Gastrocnemius medialis (tissue), 4 donors: Measurements from ENCODE around the gene YBEY. TPM values are rescaled to one million over a fixed set of nuclear protein-coding genes. Genes with fewer than 3 reads are reported as not detected.

Source experiments
- ATAC-seq, 2 donors: fragments of 150-250 bp; one replicate each; pipeline ENCODE4 v1.9.1; 2016
- DNase-seq, 2 donors: peaks; one replicate each; pipeline ENCODE4 v3.0.0-alpha.2; 2019
- H3K27ac ChIP-seq, 4 donors: fragments of 200-600 bp; sonication (generic); 1 replicate in 1 of 4; 2 replicates in 3 of 4; pipeline ENCODE4 v1.5.1; 2016 to 2018; ENCODE audit warnings: mild to moderate bottlenecking in 2 of 4, moderate library complexity in 1 of 4
- H3K27me3 ChIP-seq, 3 donors: fragments of 200-600 bp; sonication (generic) in 2 of 3; 1 replicate in 1 of 3; 2 replicates in 2 of 3; pipeline versions ENCODE4 v1.5.1 to v1.6.0; 2016 to 2019; ENCODE audit warnings: mild to moderate bottlenecking in 1 of 3, moderate library complexity in 1 of 3
- H3K36me3 ChIP-seq, 2 donors: fragments of 200-600 bp; sonication (generic) in 1 of 2; one replicate each; pipeline ENCODE4 v1.5.1; 2017 to 2018
- H3K4me1 ChIP-seq, 2 donors: fragments of 200-600 bp; sonication (generic) in 1 of 2; one replicate each; pipeline ENCODE4 v1.5.1; 2016 to 2017; ENCODE audit warnings: mild to moderate bottlenecking in 2 of 2
- H3K4me3 ChIP-seq, 4 donors: fragments of 200-600 bp; sonication (generic) in 3 of 4; 1 replicate in 1 of 4; 2 replicates in 3 of 4; pipeline ENCODE4 v1.5.1; 2016 to 2019; ENCODE audit warnings: mild to moderate bottlenecking in 2 of 4
- H3K9me3 ChIP-seq, 3 donors: fragments of 200-600 bp; sonication (generic) in 2 of 3; 1 replicate in 1 of 3; 2 replicates in 2 of 3; pipeline ENCODE4 v1.5.1; 2016 to 2019
- CTCF ChIP-seq, 5 experiments: fragments of 450-650 bp in 3 of 5; fragments of 200-600 bp in 2 of 5; sonication (generic) in 2 of 5; IDR thresholded peaks in 4 of 5; conservative IDR thresholded peaks in 1 of 5; 1 replicate in 4 of 5; 2 replicates in 1 of 5; pipeline ENCODE4 v1.5.1; 2016 to 2019; ENCODE audit warnings: antibody characterized with exemption in 5 of 5, mild to moderate bottlenecking in 3 of 5, moderate library complexity in 3 of 5
- POLR2A ChIP-seq, 2 donors: fragments of 450-650 bp; IDR thresholded peaks; one replicate each; pipeline ENCODE4 v1.6.1; 2017; ENCODE audit warnings: antibody characterized with exemption in 2 of 2, mild to moderate bottlenecking in 2 of 2, moderate library complexity in 2 of 2
- in situ Hi-C, 4 donors: fragments of 200-750 bp; cut with MboI; loops; one replicate each; pipeline versions ENCODE4 v1.15.0 to v1.8.0; 2017; ENCODE audit warnings: low sequenced_read_pairs in 4 of 4
- intact Hi-C: fragments of 100-400 bp; cut with DNase I; formaldehyde crosslinking; loops from one replicate; pipeline ENCODE4 v1.15.1; 2023; ENCODE audit warnings: low total_unique reads
- total RNA-seq, 4 donors: library from RNA; depleted of rRNA; stranded (reverse); fragments of >200 nt; gene quantifications; one replicate each; pipeline versions ENCODE4 v1.1.0 to v1.2.3, GENCODE V29; 2016

The YBEY gene
- total RNA-seq, 4 donors from 2014 or later: 11.3 to 27.9 (median 18.7) TPM

GRCh38 chr21:46294647-46295176, 8.6 kb downstream of the YBEY start:
- H3K27ac ChIP-seq: peak overlapping the region in 1 of 4 donors; percentile 62
- intact Hi-C loops (no loop called here), in situ Hi-C loops (no loop called here)
- peaks cover 0 to 14% of the 10 kb centered on the region in 2 donors for H3K36me3 ChIP-seq
- no peak for ATAC-seq
- DNase-seq: no peak
- H3K4me1 ChIP-seq: peaks cover 9 to 11% of the 10 kb centered on the region in 2 donors
- H3K9me3 ChIP-seq: no peaks in the 10 kb centered on the region
- no peak for TF ChIP-seq POLR2A (IDR thresholded peaks at IDR 0.05)
- TF ChIP-seq CTCF (IDR thresholded peaks at IDR 0.05 in 4 of 5, conservative IDR thresholded peaks at IDR 0.05 in 1 of 5): no peak
- peaks cover 7 to 23% (median 14%) of the 10 kb centered on the region in 3 donors for H3K27me3 ChIP-seq
- H3K4me3 ChIP-seq: no peak overlapping the region

GRCh38 chr21:46295177-46295770, 9.1 kb downstream of the YBEY start:
- in situ Hi-C loops: no loop called here
- Histone ChIP-seq H3K4me1 (peaks cover 9 to 11% of the 10 kb centered on the region in 2 donors), H3K27ac (peak overlapping the region in 3 of 4 donors; percentile 52 to 62 (median 53)), H3K9me3 (no peaks in the 10 kb centered on the region), H3K36me3 (peaks cover 0 to 14% of the 10 kb centered on the region in 2 donors), H3K27me3 (peaks cover 7 to 27% (median 14%) of the 10 kb centered on the region in 3 donors), H3K4me3 (no peak overlapping the region)
- intact Hi-C loops: no loop called here
- DNase-seq: no peak
- TF ChIP-seq CTCF (IDR thresholded peaks at IDR 0.05 in 4 of 5, conservative IDR thresholded peaks at IDR 0.05 in 1 of 5) (no peak), POLR2A (IDR thresholded peaks at IDR 0.05) (no peak)
- peak in 1 of 2 donors; percentile 8 for ATAC-seq

- Histone ChIP-seq H3K4me1 (peaks cover 9 to 11% of the 10 kb centered on the region in 2 donors), H3K4me3 (peak overlapping the region in 3 of 4 donors; percentile 9 to 52 (median 13)), H3K9me3 (no peaks in the 10 kb centered on the region), H3K36me3 (peaks cover 0 to 12% of the 10 kb centered on the region in 2 donors), H3K27me3 (peaks cover 7 to 27% (median 14%) of the 10 kb centered on the region in 3 donors), H3K27ac (peak overlapping the region; percentile 53 to 69 (median 58))
- in situ Hi-C loops: no loop called here
- peak; percentile 76 to 80 for DNase-seq
- TF ChIP-seq POLR2A (IDR thresholded peaks at IDR 0.05) (no peak), CTCF (IDR thresholded peaks at IDR 0.05 in 4 of 5, conservative IDR thresholded peaks at IDR 0.05 in 1 of 5) (no peak)
- intact Hi-C loops: no loop called here
- peak; percentile 77 to 92 for ATAC-seq
These were observed 10.0 kb downstream of the YBEY start for GRCh38 chr21:46295996-46296752.

DNA sequence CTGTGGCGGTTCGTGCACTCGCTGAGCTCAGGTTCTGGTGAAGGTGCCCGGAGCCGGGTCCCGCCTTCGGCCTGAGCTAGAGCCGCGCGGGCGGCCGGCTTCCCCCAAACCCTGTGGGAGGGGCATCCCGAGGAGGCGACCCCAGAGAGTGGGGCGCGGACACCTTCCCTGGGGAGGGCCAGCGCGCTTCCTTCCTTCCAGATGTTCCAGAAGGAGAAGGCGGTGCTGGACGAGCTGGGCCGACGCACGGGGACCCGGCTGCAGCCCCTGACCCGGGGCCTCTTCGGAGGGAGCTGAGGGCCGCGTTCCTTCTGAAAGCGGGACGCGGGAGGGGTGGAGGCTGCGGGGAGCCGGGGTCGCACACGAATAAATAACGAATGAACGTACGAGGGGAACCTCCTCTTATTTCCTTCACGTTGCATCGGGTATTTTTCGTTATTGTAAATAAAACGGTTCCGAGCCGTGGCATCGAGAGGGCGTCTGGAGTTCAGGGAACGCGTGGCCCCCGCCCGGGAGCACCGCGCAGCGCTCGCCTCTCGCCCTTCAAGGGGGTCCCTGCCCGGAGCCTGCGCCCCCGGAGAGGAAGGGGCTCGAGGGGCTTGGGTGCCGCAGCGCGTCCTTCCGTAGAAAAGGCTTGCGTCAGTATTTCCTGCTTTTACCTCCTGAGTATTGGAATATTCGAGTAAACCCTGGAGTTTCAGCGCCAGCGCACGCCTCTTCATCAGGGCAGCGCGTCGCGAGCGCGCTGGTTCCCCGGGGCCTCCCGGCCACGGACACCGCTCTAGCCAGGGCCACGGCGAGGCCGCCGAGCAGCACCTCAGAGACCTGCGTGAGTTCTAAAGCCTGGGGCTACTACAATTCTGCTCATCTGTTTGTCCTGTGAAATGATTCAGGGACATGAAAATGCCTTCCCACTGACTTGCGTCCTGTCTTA, 11.5 kb downstream of the YBEY start:
- ATAC-seq (peak; percentile 32 to 40), DNase-seq (no peak)
- H3K9me3 ChIP-seq: no peaks in the 10 kb centered on the region
- peaks cover 9 to 11% of the 10 kb centered on the region in 2 donors for H3K4me1 ChIP-seq
- peak overlapping the region; percentile 48 to 59 (median 54) for H3K4me3 ChIP-seq
- H3K27me3 ChIP-seq: peaks cover 7 to 27% (median 14%) of the 10 kb centered on the region in 3 donors
- peak overlapping the region; percentile 53 to 69 (median 58) for H3K27ac ChIP-seq
- TF ChIP-seq POLR2A (IDR thresholded peaks at IDR 0.05) (no peak), CTCF (IDR thresholded peaks at IDR 0.05 in 4 of 5, conservative IDR thresholded peaks at IDR 0.05 in 1 of 5) (no peak)
- H3K36me3 ChIP-seq: no peaks in the 10 kb centered on the region
- in situ Hi-C loops: no loop called here
- intact Hi-C loops: no loop called here
